Measurements from ENCODE around the gene TSPEAR.

Gene TSPEAR

DNA sequence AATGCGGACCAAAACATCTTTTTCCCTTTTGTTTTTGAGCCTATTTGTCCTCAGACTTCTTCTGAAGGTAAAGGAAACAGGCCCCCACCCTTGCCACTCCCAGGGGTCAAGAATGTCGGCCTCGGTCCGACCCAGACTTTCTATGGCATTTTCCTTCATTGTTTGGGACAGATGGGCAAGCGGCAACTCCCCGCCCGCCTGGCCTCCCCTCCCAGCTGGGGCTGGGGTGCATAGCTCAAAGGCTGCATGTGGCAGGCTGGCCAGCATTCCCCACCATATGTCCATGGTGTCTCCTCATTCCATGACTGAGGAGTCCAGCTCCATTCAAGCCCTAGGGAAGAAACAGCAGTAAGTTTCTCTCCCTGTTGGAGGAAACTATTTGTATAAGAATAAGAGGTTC is 29.4 kb upstream of the TSPEAR start:
- DNase-seq (ENCODE audit: low spot score), result no peak
- in situ Hi-C loops (cut with MboI; ENCODE audit: low sequenced_read_pairs, unreplicated experiment), result no loop called here
- TF ChIP-seq, protein P1, sequence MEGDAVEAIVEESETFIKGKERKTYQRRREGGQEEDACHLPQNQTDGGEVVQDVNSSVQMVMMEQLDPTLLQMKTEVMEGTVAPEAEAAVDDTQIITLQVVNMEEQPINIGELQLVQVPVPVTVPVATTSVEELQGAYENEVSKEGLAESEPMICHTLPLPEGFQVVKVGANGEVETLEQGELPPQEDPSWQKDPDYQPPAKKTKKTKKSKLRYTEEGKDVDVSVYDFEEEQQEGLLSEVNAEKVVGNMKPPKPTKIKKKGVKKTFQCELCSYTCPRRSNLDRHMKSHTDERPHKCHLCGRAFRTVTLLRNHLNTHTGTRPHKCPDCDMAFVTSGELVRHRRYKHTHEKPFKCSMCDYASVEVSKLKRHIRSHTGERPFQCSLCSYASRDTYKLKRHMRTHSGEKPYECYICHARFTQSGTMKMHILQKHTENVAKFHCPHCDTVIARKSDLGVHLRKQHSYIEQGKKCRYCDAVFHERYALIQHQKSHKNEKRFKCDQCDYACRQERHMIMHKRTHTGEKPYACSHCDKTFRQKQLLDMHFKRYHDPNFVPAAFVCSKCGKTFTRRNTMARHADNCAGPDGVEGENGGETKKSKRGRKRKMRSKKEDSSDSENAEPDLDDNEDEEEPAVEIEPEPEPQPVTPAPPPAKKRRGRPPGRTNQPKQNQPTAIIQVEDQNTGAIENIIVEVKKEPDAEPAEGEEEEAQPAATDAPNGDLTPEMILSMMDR (IDR thresholded peaks at IDR 0.05; ENCODE audit: borderline replicate concordance, control extremely low read depth, extremely low read depth, insufficient read depth, missing control alignments), result no peak

GRCh38 chr21:44739316-44739715 is 27.9 kb upstream of the TSPEAR start:
- in situ Hi-C loops (cut with MboI; ENCODE audit: low sequenced_read_pairs, unreplicated experiment), result no loop called here
- no peak for DNase-seq (ENCODE audit: low spot score)
- TF ChIP-seq, protein P1 (IDR thresholded peaks at IDR 0.05; ENCODE audit: borderline replicate concordance, control extremely low read depth, extremely low read depth, insufficient read depth, missing control alignments), result no peak

DNA sequence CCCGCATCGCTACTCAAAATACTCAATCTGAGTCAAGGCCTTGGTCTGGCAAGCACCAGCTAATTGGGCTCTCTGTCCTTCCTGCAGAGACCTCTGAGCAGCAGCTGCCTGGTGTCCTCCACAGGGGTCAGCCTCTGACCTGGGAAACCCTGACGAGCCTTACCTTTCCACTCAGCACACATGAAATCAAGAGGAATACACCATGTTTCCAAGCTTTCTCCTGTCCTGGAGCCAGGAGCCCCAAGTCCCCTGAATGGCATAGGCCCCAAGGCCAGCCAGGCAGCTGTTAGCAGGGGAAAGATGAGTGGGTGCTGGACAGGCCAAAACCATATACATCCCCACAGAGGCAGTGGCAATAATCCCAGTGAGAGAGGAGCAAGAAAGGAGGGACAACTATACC is 27.2 kb upstream of the TSPEAR start:
- peak; percentile 8 for DNase-seq (ENCODE audit: low spot score)
- TF ChIP-seq, protein P1 (IDR thresholded peaks at IDR 0.05; ENCODE audit: borderline replicate concordance, control extremely low read depth, extremely low read depth, insufficient read depth, missing control alignments), result no peak
- in situ Hi-C loops (cut with MboI; ENCODE audit: low sequenced_read_pairs, unreplicated experiment), result no loop called here

DNA sequence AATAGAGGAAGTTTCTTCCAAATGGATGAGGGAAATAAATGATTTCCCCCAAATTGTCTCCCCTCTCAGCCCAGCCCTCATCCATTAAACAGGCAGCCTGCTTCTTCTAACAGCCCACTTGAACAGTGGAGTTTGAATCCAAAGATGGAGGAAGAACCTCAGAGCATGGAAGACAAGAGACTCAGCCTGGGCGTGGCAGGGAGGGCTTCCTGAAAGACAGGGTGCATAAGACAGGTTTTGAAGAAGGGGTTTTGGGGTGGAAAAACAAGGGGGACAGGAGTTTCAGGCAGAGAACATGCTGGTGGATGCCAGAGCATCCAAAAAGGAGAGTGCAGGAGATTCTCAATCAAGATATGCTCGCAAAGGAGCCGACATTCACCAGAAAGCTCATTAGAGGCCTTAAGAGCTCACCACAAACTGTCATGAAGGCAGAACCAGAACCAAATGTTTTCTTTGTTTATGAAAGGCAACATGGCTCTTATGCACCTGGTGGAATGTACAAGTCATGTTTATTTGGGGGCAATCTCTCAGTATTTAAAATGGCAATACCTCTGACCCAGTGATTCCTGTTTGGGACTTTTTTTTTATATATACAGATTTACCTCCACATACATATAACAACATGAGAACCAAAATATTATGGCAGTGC is 26.5 kb upstream of the TSPEAR start:
- DNase-seq (ENCODE audit: low spot score), result no peak
- TF ChIP-seq, protein P1 (IDR thresholded peaks at IDR 0.05; ENCODE audit: borderline replicate concordance, control extremely low read depth, extremely low read depth, insufficient read depth, missing control alignments), result no peak
- in situ Hi-C loops (cut with MboI; ENCODE audit: low sequenced_read_pairs, unreplicated experiment), result no loop called here

- TF ChIP-seq, protein P1 (IDR thresholded peaks at IDR 0.05; ENCODE audit: borderline replicate concordance, control extremely low read depth, extremely low read depth, insufficient read depth, missing control alignments), result no peak
- DNase-seq (ENCODE audit: low spot score), result peak; percentile 18
- in situ Hi-C loops (cut with MboI; ENCODE audit: low sequenced_read_pairs, unreplicated experiment), result no loop called here
Observed at GRCh38 chr21:44736291-44737004, 25.1 kb upstream of the TSPEAR start.

GRCh38 chr21:44735821-44736220 is 24.4 kb upstream of the TSPEAR start:
- in situ Hi-C loops (cut with MboI; ENCODE audit: low sequenced_read_pairs, unreplicated experiment), result no loop called here
- DNase-seq (ENCODE audit: low spot score), result peak; percentile 9
- TF ChIP-seq, protein P1 (IDR thresholded peaks at IDR 0.05; ENCODE audit: borderline replicate concordance, control extremely low read depth, extremely low read depth, insufficient read depth, missing control alignments), result no peak

All from GM13976 (cell line).